Lower lobe of right lung (tissue), 2 donors: ENCODE measurements around the gene IWS1. TPM values are rescaled to one million over a fixed set of nuclear protein-coding genes. Genes with fewer than 3 reads are reported as not detected.
"Not testable (repeated sequence)": the region's sequence is repeated elsewhere in the genome, so short reads cannot be mapped to it uniquely, and the experiment has no call there.

Experiments
- ATAC-seq, 2 donors: fragments of 200-7000 bp; cut with Tn5 transposase; one replicate each; pipeline ENCODE4 v1.9.1; 2020 to 2022; ENCODE audit warnings: mild to moderate bottlenecking in 2 of 2, moderate library complexity in 2 of 2
- DNase-seq: peaks from one replicate; pipeline ENCODE4 v3.0.0-alpha.2; 2020
- H3K27ac ChIP-seq: fragments of 200-600 bp; one replicate; pipeline ENCODE4 v1.8.0; 2022
- H3K27me3 ChIP-seq: fragments of 200-600 bp; one replicate; pipeline ENCODE4 v1.8.0; 2022; ENCODE audit warnings: low read depth
- H3K36me3 ChIP-seq: fragments of 200-600 bp; one replicate; pipeline ENCODE4 v1.8.0; 2022; ENCODE audit warnings: mild to moderate bottlenecking
- H3K4me1 ChIP-seq: fragments of 200-600 bp; one replicate; pipeline ENCODE4 v1.8.0; 2022
- H3K4me3 ChIP-seq: fragments of 200-600 bp; one replicate; pipeline ENCODE4 v1.8.0; 2022; ENCODE audit warnings: mild to moderate bottlenecking
- H3K9me3 ChIP-seq: fragments of 200-600 bp; one replicate; pipeline ENCODE4 v1.8.0; 2022
- intact Hi-C: fragments of 100-400 bp; cut with DNase I; formaldehyde crosslinking; loops from one replicate; pipeline ENCODE4 v1.11.0; 2022
- total RNA-seq: library from RNA; stranded (reverse); fragmentation: NEBNext Ultra II Directional; extraction: Animal tissue kit (Norgen Biotek cat#: 25700); gene quantifications from one replicate; pipeline ENCODE4 v1.2.1, GENCODE V29; 2021
- TF ChIP-seq, protein P1 (sequence below): fragments of 200-600 bp; IDR thresholded peaks from one replicate; pipeline ENCODE4 v1.8.0; 2022; ENCODE audit warnings: antibody characterized with exemption, mild to moderate bottlenecking
- donor health status: DM: no; HTN: yes; CAD: no; lungs with severe emphysema.

IWS1 gene
- total RNA-seq, 1 donor from 2014 or later = 36.7 TPM

DNA sequence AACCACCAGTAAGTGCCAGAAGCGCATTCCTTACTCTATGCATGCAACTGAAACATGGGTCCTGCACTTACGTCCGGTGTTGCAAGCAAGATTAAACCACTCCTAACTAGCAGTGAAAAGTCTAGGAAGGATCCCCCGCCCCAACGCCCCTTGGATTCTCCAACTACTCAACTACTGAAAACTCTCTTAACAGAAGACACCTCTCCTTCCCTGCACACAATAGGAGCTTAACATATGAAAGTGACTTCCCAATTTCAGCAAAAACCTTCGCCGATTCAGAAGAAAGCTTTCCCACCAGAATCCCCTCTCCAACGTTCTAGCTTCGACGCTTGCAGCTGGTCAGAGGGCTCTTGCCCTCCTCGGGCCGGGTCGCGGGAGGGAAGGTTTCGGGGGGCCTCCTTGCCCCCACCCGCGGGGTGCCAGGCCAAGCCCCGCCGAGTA is 578 bp downstream of the IWS1 start:
- TF ChIP-seq, protein P1, sequence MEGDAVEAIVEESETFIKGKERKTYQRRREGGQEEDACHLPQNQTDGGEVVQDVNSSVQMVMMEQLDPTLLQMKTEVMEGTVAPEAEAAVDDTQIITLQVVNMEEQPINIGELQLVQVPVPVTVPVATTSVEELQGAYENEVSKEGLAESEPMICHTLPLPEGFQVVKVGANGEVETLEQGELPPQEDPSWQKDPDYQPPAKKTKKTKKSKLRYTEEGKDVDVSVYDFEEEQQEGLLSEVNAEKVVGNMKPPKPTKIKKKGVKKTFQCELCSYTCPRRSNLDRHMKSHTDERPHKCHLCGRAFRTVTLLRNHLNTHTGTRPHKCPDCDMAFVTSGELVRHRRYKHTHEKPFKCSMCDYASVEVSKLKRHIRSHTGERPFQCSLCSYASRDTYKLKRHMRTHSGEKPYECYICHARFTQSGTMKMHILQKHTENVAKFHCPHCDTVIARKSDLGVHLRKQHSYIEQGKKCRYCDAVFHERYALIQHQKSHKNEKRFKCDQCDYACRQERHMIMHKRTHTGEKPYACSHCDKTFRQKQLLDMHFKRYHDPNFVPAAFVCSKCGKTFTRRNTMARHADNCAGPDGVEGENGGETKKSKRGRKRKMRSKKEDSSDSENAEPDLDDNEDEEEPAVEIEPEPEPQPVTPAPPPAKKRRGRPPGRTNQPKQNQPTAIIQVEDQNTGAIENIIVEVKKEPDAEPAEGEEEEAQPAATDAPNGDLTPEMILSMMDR = no peak
- no peak for DNase-seq
- intact Hi-C loops = no loop called here

DNA sequence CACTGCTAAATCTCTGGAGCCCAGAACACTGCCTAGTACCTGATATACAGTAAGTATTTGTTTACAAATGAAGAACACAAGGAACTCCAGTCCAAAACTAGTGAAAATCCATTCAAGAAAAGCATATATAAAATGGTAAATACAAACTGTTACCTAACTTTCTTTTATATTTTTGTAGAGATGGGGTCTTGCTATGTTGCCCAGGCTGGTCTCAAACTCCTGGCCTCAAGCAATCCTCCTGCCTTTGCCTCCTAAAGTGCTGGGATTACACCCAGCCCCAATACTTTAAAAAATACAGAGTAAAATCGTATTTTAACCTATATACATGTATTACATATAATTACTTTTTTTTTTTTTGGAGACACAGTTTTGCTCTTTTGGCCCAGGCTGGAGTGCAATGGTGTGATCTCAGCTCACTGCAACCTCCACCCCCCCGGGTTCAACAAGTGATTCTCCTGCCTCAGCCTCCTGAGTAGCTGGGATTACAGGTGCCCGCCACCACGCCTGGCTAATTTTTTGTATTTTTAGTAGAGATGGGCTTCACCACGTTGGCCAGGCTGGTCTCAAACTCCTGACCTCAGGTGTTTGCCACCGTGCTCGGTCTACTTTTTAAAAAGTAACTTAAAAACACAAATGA is 2.0 kb downstream of the IWS1 start:
- peaks cover 26% of the 10 kb centered on the region for H3K36me3 ChIP-seq
- H3K4me3 ChIP-seq, intact Hi-C loops, H3K27ac ChIP-seq, H3K27me3 ChIP-seq, H3K9me3 ChIP-seq, DNase-seq, ATAC-seq: not testable (repeated sequence)
- peaks cover 22% of the 10 kb centered on the region for H3K4me1 ChIP-seq

More for the DNA sequence above, 578 bp downstream of the IWS1 start:
- peak overlapping the region; percentile 96 for H3K4me3 ChIP-seq
- H3K4me1 ChIP-seq = peaks cover 22% of the 10 kb centered on the region
- no peaks in the 10 kb centered on the region for H3K27me3 ChIP-seq
- H3K27ac ChIP-seq = peak overlapping the region; percentile 96
- H3K36me3 ChIP-seq = peaks cover 20% of the 10 kb centered on the region
- H3K9me3 ChIP-seq = no peaks in the 10 kb centered on the region
- peak; percentile 27 to 31 for ATAC-seq

DNA sequence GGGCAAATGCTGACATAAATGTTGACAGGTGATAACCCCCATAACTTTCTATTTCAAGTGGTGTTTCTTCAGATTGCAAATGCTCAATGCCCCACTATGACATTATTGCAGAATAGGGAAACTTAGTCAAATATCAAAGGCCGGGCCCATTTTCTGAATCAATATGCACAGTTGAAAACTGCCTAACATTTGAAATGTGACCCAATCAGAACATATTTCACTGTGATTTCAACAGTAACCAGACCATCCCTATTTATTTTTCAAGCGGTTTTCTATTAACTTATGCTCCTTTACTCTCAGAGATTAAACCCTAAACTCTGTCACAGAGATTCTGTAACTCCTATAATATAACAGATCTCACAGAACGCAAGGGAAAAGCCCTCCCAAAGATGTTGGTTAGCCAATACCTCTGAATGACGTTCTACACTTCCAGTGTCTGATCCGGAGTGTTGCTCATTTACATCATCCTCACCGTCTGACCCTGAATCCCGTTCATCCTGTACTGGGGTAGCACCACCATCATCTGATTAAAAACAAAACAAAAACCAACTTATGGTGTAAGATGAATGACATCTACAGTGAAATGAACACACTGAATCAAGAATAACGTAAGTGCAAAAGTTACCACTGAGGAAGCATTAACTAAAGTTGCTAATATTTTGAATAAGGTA is 2.9 kb downstream of the IWS1 start:
- peaks cover 34% of the 10 kb centered on the region for H3K36me3 ChIP-seq
- H3K4me1 ChIP-seq = peaks cover 22% of the 10 kb centered on the region
- no peak for DNase-seq
- H3K27ac ChIP-seq = no peak overlapping the region
- intact Hi-C loops = no loop called here
- TF ChIP-seq, protein P1 = no peak
- H3K4me3 ChIP-seq = no peak overlapping the region
- no peaks in the 10 kb centered on the region for H3K27me3 ChIP-seq
- ATAC-seq = no peak
- no peaks in the 10 kb centered on the region for H3K9me3 ChIP-seq

DNA sequence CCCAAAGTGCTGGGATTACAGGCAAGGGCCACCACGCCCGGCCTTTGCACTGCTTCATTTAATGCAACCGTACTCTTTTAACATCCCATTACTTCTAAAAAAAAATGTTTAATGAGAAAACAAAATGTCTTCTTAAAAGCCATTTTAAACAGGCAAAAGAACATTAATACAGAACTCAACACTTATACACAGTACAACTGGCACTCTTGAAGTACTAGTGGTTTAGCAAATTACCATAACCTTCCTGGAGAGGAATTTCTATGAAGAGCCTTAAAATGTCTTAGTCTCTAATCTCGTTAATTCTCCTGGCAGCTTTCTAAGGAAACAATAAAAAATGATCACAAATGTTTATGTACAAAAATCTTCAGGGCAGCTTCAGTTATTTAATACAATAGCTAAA is 5.9 kb downstream of the IWS1 start:
- Histone ChIP-seq H3K36me3 (peaks cover 45% of the 10 kb centered on the region), H3K4me1 (peaks cover 24% of the 10 kb centered on the region), H3K27ac (no peak overlapping the region), H3K27me3 (no peaks in the 10 kb centered on the region), H3K4me3 (no peak overlapping the region), H3K9me3 (no peaks in the 10 kb centered on the region)
- intact Hi-C loops = no loop called here
- DNase-seq = no peak
- no peak for ATAC-seq
- TF ChIP-seq, protein P1 = no peak

DNA sequence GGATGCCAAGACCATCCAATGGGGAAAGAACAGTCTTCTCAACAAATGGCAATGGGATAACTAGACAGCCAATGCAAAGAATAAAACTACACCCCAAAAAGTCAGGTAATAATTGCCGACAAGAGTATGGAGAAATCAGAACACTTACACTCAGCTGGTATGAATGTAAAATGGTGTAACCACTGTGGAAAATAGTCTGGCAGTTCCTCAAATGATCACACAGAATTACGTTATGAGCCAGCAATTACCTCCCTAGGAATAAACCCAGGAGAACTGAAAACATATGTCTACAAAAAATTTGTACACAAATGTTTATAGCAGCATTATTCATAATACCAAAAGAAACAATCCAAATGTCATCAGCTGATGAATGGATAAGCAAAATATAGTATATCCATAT is 8.8 kb downstream of the IWS1 start:
- H3K27ac ChIP-seq = no peak overlapping the region
- no peak overlapping the region for H3K4me3 ChIP-seq
- ATAC-seq = no peak
- H3K27me3 ChIP-seq = no peaks in the 10 kb centered on the region
- H3K4me1 ChIP-seq = peaks cover 26% of the 10 kb centered on the region
- peaks cover 48% of the 10 kb centered on the region for H3K36me3 ChIP-seq
- intact Hi-C loops = no loop called here
- no peaks in the 10 kb centered on the region for H3K9me3 ChIP-seq
- TF ChIP-seq, protein P1 = no peak
- DNase-seq = no peak
